A673 (cell line): Measurements from ENCODE around the gene ESRRG.

Source experiments
- CTCF ChIP-seq: fragments of 300-800, 200-600 bp; sonication (generic); conservative IDR thresholded peaks from 2 replicates; pipeline ENCODE4 v1.5.1; 2017; ENCODE audit warnings: low read depth, mild to moderate bottlenecking, antibody characterized with exemption, low read length, moderate library complexity, mixed read lengths
- EZH2 ChIP-seq: fragments of 200-600 bp; sonication (generic); IDR thresholded peaks from 2 replicates; pipeline ENCODE4 v1.6.1; 2017; ENCODE audit warnings: borderline replicate concordance, low read depth, mild to moderate bottlenecking, mixed read lengths, antibody characterized with exemption, low read length; ENCODE audit not compliant: poor library complexity, severe bottlenecking

- TF ChIP-seq CTCF (no peak), EZH2 (no peak)
These were observed 17.6 kb downstream of the ESRRG start for GRCh38 chr1:216705676-216706075.
